Hepatocyte (in vitro differentiated cells): Measurements from ENCODE around the gene HBE1.

Experiments used
- EZH2 ChIP-seq: fragments of 200-600 bp; sonication (generic); IDR thresholded peaks from 2 replicates; pipeline ENCODE4 v1.6.1; 2016; ENCODE audit warnings: antibody characterized with exemption, mild to moderate bottlenecking, borderline replicate concordance
- EZH2phosphoT487 ChIP-seq: fragments of 200-600 bp; sonication (generic); IDR thresholded peaks from one replicate; pipeline ENCODE4 v1.6.1; 2018; ENCODE audit warnings: antibody characterized with exemption, mild to moderate bottlenecking, low read depth, moderate library complexity; ENCODE audit not compliant: unreplicated experiment, severe bottlenecking
- TF ChIP-seq, protein P1 (sequence below): fragments of 200-600 bp; sonication (generic); IDR thresholded peaks from 2 replicates; pipeline ENCODE4 v1.5.1; 2016; ENCODE audit warnings: antibody characterized with exemption, mild to moderate bottlenecking; ENCODE audit not compliant: poor library complexity

DNA sequence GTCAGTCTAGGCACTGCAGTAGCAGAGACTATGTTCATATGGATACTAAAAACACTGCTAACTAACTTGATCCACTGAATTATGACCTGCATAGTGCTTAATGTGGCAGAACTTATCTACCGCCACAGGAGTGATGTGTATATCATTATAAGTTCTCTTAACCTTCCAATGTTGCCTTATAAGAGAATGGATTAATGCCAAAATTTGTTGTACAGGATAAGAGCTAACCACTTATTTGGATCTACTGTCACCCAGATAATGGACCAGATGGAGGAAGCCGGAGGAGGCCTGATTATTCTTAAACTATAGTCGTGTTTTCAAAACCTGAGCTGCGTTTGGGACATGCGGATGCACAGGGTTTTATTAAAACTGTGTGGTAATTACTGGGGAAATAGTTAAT is 33.9 kb upstream of the HBE1 start:
- TF ChIP-seq, protein P1, sequence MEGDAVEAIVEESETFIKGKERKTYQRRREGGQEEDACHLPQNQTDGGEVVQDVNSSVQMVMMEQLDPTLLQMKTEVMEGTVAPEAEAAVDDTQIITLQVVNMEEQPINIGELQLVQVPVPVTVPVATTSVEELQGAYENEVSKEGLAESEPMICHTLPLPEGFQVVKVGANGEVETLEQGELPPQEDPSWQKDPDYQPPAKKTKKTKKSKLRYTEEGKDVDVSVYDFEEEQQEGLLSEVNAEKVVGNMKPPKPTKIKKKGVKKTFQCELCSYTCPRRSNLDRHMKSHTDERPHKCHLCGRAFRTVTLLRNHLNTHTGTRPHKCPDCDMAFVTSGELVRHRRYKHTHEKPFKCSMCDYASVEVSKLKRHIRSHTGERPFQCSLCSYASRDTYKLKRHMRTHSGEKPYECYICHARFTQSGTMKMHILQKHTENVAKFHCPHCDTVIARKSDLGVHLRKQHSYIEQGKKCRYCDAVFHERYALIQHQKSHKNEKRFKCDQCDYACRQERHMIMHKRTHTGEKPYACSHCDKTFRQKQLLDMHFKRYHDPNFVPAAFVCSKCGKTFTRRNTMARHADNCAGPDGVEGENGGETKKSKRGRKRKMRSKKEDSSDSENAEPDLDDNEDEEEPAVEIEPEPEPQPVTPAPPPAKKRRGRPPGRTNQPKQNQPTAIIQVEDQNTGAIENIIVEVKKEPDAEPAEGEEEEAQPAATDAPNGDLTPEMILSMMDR = no peak
- TF ChIP-seq EZH2phosphoT487 (no peak), EZH2 (no peak)
